ENCODE results near the gene NOL6.
A peak's percentile ranks its signal among the peaks of the same experiment; 100 is the strongest.

NOL6 gene

DNA sequence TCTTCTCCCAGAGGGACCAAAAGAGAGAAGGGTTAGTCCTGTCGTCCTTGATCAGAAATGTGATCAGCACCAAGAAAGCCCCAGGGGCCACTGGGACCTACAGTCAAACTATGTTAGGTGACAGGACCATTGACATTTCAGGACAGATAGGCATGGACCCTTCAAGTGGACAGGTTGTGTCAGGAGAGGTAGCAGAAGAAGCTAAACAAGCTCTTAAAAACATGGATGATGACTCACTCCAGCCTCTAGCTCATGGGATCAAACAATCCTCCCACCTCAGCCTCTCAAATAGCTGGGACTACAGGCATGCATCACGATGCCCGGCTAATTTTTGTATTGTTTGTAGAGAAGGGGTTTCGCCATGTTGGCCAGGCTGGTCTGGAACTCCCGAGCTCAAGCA, 24.0 kb downstream of the NOL6 start:
- Histone ChIP-seq H3K4me2 (ENCODE audit: low read depth, low read length) (no peak overlapping the region), H3K4me3 (ENCODE audit: low read length) (no peak overlapping the region), H3K79me2 (ENCODE audit: low read length) (peaks cover 30% of the 10 kb centered on the region), H3K27me3 (replicated peaks; ENCODE audit: insufficient read depth, low read length) (no peaks in the 10 kb centered on the region), H3F3A (ENCODE audit: insufficient read depth, low read length) (peaks cover 42% of the 10 kb centered on the region), H3K9ac (ENCODE audit: low read length) (no peak overlapping the region), H4K20me1 (ENCODE audit: insufficient read depth, low read length) (no peaks in the 10 kb centered on the region), H3K9me2 (replicated peaks; ENCODE audit: insufficient read depth, low read length) (no peaks in the 10 kb centered on the region), H3K9me3 (replicated peaks; ENCODE audit: insufficient read depth, low read length) (no peaks in the 10 kb centered on the region), H3K27ac (ENCODE audit: low read length) (no peak overlapping the region), H2AFZ (ENCODE audit: low read length) (no peak overlapping the region), H3K4me1 (ENCODE audit: low read length) (peaks cover 39% of the 10 kb centered on the region), H3K36me3 (replicated peaks; ENCODE audit: insufficient read depth, low read length) (no peaks in the 10 kb centered on the region)
- TF ChIP-seq EZH2 (optimal IDR thresholded peaks at IDR 0.05; ENCODE audit: low read depth, low read length) (no peak), EZH2phosphoT487 (IDR thresholded peaks at IDR 0.05; ENCODE audit: low read length) (no peak)
- TF ChIP-seq, protein P1, sequence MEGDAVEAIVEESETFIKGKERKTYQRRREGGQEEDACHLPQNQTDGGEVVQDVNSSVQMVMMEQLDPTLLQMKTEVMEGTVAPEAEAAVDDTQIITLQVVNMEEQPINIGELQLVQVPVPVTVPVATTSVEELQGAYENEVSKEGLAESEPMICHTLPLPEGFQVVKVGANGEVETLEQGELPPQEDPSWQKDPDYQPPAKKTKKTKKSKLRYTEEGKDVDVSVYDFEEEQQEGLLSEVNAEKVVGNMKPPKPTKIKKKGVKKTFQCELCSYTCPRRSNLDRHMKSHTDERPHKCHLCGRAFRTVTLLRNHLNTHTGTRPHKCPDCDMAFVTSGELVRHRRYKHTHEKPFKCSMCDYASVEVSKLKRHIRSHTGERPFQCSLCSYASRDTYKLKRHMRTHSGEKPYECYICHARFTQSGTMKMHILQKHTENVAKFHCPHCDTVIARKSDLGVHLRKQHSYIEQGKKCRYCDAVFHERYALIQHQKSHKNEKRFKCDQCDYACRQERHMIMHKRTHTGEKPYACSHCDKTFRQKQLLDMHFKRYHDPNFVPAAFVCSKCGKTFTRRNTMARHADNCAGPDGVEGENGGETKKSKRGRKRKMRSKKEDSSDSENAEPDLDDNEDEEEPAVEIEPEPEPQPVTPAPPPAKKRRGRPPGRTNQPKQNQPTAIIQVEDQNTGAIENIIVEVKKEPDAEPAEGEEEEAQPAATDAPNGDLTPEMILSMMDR (IDR thresholded peaks at IDR 0.05; ENCODE audit: low read length), result no peak
- DNase-seq, result no peak

DNA sequence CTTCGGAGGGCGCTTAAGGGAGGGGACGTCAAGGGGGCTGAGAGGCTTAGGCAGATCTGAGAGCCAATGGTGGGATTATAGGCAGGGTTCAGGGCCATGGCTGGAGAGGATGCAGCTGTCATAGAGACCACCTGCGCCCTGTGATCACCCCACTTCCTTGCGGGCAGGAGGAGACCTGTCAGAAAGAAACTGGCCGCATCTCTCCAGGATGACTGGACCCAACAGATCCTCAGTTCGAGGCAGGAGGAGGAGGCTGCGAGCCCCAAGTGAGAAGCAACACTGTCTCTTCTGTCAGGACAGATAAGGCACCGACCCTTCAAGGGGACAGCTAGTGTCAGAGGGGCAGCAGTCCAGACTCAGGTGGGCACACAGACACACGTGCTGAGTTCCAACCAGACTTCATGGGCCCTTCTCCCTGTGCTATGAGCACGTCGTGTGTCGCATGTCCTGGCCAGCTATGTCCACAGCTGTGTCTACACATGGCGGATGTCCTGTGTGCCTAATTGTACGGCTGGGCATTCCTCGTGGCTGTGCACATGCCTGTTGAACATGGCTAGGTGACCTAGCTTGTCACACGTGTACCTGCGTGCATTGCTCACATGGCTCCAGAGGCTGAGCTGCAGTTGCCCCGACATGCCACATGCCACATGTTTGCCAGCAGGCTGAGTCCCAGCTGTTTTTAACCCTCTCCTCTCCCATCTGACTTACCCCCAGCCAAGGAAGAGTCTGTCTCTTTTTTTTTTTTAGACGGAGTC, 25.7 kb downstream of the NOL6 start:
- Histone ChIP-seq H3K27ac (ENCODE audit: low read length) (peak overlapping the region; percentile 93; the same call in 1 of the 2 replicates), H3F3A (ENCODE audit: insufficient read depth, low read length) (peaks cover 26% of the 10 kb centered on the region), H3K4me1 (ENCODE audit: low read length) (peaks cover 26% of the 10 kb centered on the region), H3K79me2 (ENCODE audit: low read length) (peaks cover 47% of the 10 kb centered on the region), H3K36me3 (replicated peaks; ENCODE audit: insufficient read depth, low read length) (no peaks in the 10 kb centered on the region), H3K4me3 (ENCODE audit: low read length) (peak overlapping the region; percentile 92), H3K9ac (ENCODE audit: low read length) (peak overlapping the region; percentile 84; the same call in 1 of the 2 replicates), H3K9me3 (replicated peaks; ENCODE audit: insufficient read depth, low read length) (no peaks in the 10 kb centered on the region), H2AFZ (ENCODE audit: low read length) (peak overlapping the region; percentile 84), H3K4me2 (ENCODE audit: low read depth, low read length) (peak overlapping the region; percentile 96), H3K27me3 (replicated peaks; ENCODE audit: insufficient read depth, low read length) (no peaks in the 10 kb centered on the region), H4K20me1 (ENCODE audit: insufficient read depth, low read length) (no peaks in the 10 kb centered on the region), H3K9me2 (replicated peaks; ENCODE audit: insufficient read depth, low read length) (no peaks in the 10 kb centered on the region)
- DNase-seq, result no peak
- TF ChIP-seq EZH2phosphoT487 (IDR thresholded peaks at IDR 0.05; ENCODE audit: low read length) (no peak), EZH2 (optimal IDR thresholded peaks at IDR 0.05; ENCODE audit: low read depth, low read length) (no peak)
- TF ChIP-seq, protein P1 (IDR thresholded peaks at IDR 0.05; ENCODE audit: low read length), result no peak

DNA sequence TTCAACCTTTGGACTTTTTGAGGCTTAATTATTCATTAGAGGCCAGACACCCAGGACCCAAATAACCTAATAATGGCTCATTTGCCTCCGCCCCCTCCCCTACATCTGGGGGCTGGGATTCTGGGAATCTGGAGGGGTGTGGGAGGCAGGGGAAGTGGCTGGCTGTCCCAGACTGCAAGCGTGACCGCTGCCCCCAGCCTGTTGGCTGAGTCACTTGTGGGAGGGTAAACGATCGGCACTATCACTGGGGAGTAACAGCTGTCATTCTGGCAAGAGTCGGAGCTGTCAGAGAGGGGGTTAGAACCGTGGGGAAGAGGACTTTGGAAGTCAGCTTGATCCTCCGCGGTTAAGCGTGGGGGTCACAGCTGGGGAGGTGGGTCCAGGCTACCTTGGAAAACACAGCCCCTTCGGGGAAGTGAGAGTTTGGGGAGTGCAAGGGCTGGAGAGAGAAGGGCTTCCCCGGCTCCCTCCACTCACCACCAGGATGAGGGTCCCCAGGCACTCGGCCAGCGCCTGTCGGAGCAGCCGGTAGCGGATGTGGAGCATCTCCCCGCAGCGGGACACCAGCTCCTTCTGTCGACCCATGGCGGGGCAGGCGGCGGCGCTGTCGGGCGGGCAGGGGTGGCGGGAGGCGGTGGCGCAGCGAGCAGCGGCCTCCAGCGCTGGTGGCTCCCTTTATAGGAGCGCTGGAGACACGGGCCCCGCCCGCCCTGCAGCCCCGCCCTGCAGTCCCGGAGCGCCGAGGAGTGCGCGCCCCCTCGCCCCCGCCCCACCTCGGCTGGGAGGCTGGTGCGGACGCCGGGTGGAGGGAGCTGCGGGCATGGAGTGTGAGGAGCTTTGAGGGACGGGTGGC, 26.6 kb downstream of the NOL6 start, which contains the start of gene AQP3:
AQP3 (minus strand) TSS at position 648 of the 853 bp plus-strand sequence; CDS start at position 585, 63 bp downstream.
- Histone ChIP-seq H3K4me2 (ENCODE audit: low read depth, low read length) (peak within 1 kb of the TSS; percentile 96), H3K4me1 (ENCODE audit: low read length) (peaks cover 17% of the 10 kb centered on the region), H3K9me3 (replicated peaks; ENCODE audit: insufficient read depth, low read length) (no peaks in the 10 kb centered on the region), H3K9me2 (replicated peaks; ENCODE audit: insufficient read depth, low read length) (no peaks in the 10 kb centered on the region), H3F3A (ENCODE audit: insufficient read depth, low read length) (peaks cover 18% of the 10 kb centered on the region), H3K9ac (ENCODE audit: low read length) (peak within 1 kb of the TSS; percentile 84), H3K4me3 (ENCODE audit: low read length) (peak within 1 kb of the TSS; percentile 92), H3K79me2 (ENCODE audit: low read length) (peaks cover 48% of the 10 kb centered on the region), H2AFZ (ENCODE audit: low read length) (peak within 1 kb of the TSS; percentile 84), H3K27me3 (replicated peaks; ENCODE audit: insufficient read depth, low read length) (no peaks in the 10 kb centered on the region), H3K27ac (ENCODE audit: low read length) (peak within 1 kb of the TSS; percentile 93), H4K20me1 (ENCODE audit: insufficient read depth, low read length) (no peaks in the 10 kb centered on the region), H3K36me3 (replicated peaks; ENCODE audit: insufficient read depth, low read length) (peaks cover 4% of the 10 kb centered on the region)
- no peak for TF ChIP-seq EZH2 (optimal IDR thresholded peaks at IDR 0.05; ENCODE audit: low read depth, low read length)
- TF ChIP-seq EZH2phosphoT487 (IDR thresholded peaks at IDR 0.05; ENCODE audit: low read length), result no peak
- TF ChIP-seq, protein P1 (IDR thresholded peaks at IDR 0.05; ENCODE audit: low read length), result peak; percentile 52
- DNase-seq, result peak; percentile 83
